KMS-11 (cell line): ENCODE measurements around the gene PFKL.

Source experiments
- H2AFZ ChIP-seq: fragments of 200-600 bp; sonication (generic); 2 replicates; pipeline ENCODE4 v1.6.1; 2016; ENCODE audit warnings: antibody characterized with exemption, mixed run types, low read depth
- H3K27ac ChIP-seq: fragments of 200-600 bp; sonication (generic); 2 replicates; pipeline ENCODE4 v1.6.1; 2016; ENCODE audit warnings: mild to moderate bottlenecking, mixed run types
- H3K27me3 ChIP-seq: fragments of 200-600 bp; sonication (generic); 2 replicates; pipeline ENCODE4 v1.6.1; 2017; ENCODE audit warnings: mild to moderate bottlenecking, low read depth, mixed run types, moderate library complexity; ENCODE audit not compliant: insufficient read depth
- H3K36me3 ChIP-seq: fragments of 200-600 bp; sonication (generic); 2 replicates; pipeline ENCODE4 v1.6.1; 2017; ENCODE audit warnings: mild to moderate bottlenecking, mixed run types; ENCODE audit not compliant: insufficient read depth
- H3K4me1 ChIP-seq: fragments of 200-600 bp; sonication (generic); 2 replicates; pipeline ENCODE4 v1.6.1; 2016; ENCODE audit warnings: mild to moderate bottlenecking, low read depth, mixed run types; ENCODE audit not compliant: poor library complexity, severe bottlenecking
- H3K4me2 ChIP-seq: fragments of 200-600 bp; sonication (generic); 2 replicates; pipeline ENCODE4 v1.7.0; 2016; ENCODE audit warnings: mild to moderate bottlenecking, mixed run types
- H3K4me3 ChIP-seq: fragments of 200-600 bp; sonication (generic); IDR thresholded peaks from 2 replicates; pipeline ENCODE4 v1.6.1; 2017; ENCODE audit warnings: low read depth, low read length, mixed read lengths; ENCODE audit not compliant: insufficient read depth
- H3K79me2 ChIP-seq: fragments of 200-600 bp; sonication (generic); 2 replicates; pipeline ENCODE4 v1.6.1; 2016; ENCODE audit warnings: low read depth, mixed run types; ENCODE audit not compliant: insufficient read depth
- H3K9ac ChIP-seq: fragments of 200-600 bp; sonication (generic); 2 replicates; pipeline ENCODE4 v1.6.1; 2016; ENCODE audit warnings: mild to moderate bottlenecking, mixed run types
- H4K20me1 ChIP-seq: fragments of 200-600 bp; sonication (generic); 2 replicates; pipeline ENCODE4 v1.6.1; 2016; ENCODE audit warnings: mild to moderate bottlenecking, mixed run types; ENCODE audit not compliant: insufficient read depth
- CTCF ChIP-seq: fragments of 200-600 bp; sonication (generic); conservative IDR thresholded peaks from 2 replicates; pipeline ENCODE4 v1.6.1; 2017; ENCODE audit warnings: low read depth, mild to moderate bottlenecking, antibody characterized with exemption, low read length, moderate library complexity, mixed read lengths

Gene PFKL

GRCh38 chr21:44313451-44313850, 13.6 kb downstream of the PFKL start:
- Histone ChIP-seq H3K9ac (no peak overlapping the region), H2AFZ (no peak overlapping the region), H3K4me2 (no peak overlapping the region), H4K20me1 (no peaks in the 10 kb centered on the region), H3K4me1 (no peaks in the 10 kb centered on the region), H3K27ac (no peak overlapping the region), H3K4me3 (no peak overlapping the region), H3K36me3 (no peaks in the 10 kb centered on the region), H3K27me3 (no peaks in the 10 kb centered on the region), H3K79me2 (no peaks in the 10 kb centered on the region)
- no peak for TF ChIP-seq CTCF

- Histone ChIP-seq H3K27me3 (no peaks in the 10 kb centered on the region), H4K20me1 (no peaks in the 10 kb centered on the region), H2AFZ (no peak overlapping the region), H3K27ac (no peak overlapping the region), H3K4me1 (no peaks in the 10 kb centered on the region), H3K9ac (no peak overlapping the region), H3K79me2 (no peaks in the 10 kb centered on the region), H3K4me2 (no peak overlapping the region), H3K4me3 (no peak overlapping the region), H3K36me3 (no peaks in the 10 kb centered on the region)
- TF ChIP-seq CTCF: no peak
Observed at GRCh38 chr21:44314128-44314527, 14.3 kb downstream of the PFKL start.

GRCh38 chr21:44314561-44314960, 14.7 kb downstream of the PFKL start:
- Histone ChIP-seq H3K9ac (no peak overlapping the region), H3K4me3 (no peak overlapping the region), H4K20me1 (no peaks in the 10 kb centered on the region), H2AFZ (no peak overlapping the region), H3K27me3 (no peaks in the 10 kb centered on the region), H3K4me2 (no peak overlapping the region), H3K4me1 (no peaks in the 10 kb centered on the region), H3K79me2 (no peaks in the 10 kb centered on the region), H3K36me3 (no peaks in the 10 kb centered on the region), H3K27ac (no peak overlapping the region)
- no peak for TF ChIP-seq CTCF

- no peaks in the 10 kb centered on the region for H3K36me3 ChIP-seq
- no peak overlapping the region for H3K4me3 ChIP-seq
- no peaks in the 10 kb centered on the region for H3K79me2 ChIP-seq
- H2AFZ ChIP-seq: no peak overlapping the region
- H3K27ac ChIP-seq: no peak overlapping the region
- H3K9ac ChIP-seq: no peak overlapping the region
- no peaks in the 10 kb centered on the region for H3K4me1 ChIP-seq
- no peaks in the 10 kb centered on the region for H4K20me1 ChIP-seq
- no peak overlapping the region for H3K4me2 ChIP-seq
- TF ChIP-seq CTCF: no peak
- H3K27me3 ChIP-seq: no peaks in the 10 kb centered on the region
Observed at GRCh38 chr21:44315691-44316203, 15.9 kb downstream of the PFKL start.
